HepG2 (cell line): ENCODE results near the gene SOS2. TPM values are rescaled to one million over a fixed set of nuclear protein-coding genes. Genes with fewer than 3 reads are reported as not detected.

ENCODE experiments used
- ATM ChIP-seq: fragments of 450-650 bp; IDR thresholded peaks from 2 replicates; pipeline ENCODE4 v1.7.1; 2017; ENCODE audit warnings: mild to moderate bottlenecking, borderline replicate concordance
- FOXK1 ChIP-seq: sonication (generic); formaldehyde crosslinking; IDR thresholded peaks from 2 replicates; pipeline ENCODE4 v1.4.0; 2020; ENCODE audit warnings: low read depth, missing genetic modification reagents, borderline replicate concordance
- GMEB1 ChIP-seq: sonication (generic); formaldehyde crosslinking; IDR thresholded peaks from 2 replicates; pipeline ENCODE4 v1.5.1; 2020; ENCODE audit warnings: missing genetic modification reagents, mild to moderate bottlenecking, borderline replicate concordance
- HNRNPUL1 ChIP-seq: fragments of 200-400 bp; formaldehyde crosslinking; IDR thresholded peaks from 2 replicates; pipeline ENCODE4 v1.6.1; 2017; ENCODE audit warnings: low read depth, mild to moderate bottlenecking, low read length, moderate library complexity
- PRDM4 ChIP-seq: sonication (generic); formaldehyde crosslinking; IDR thresholded peaks from 2 replicates; pipeline ENCODE4 v1.9.0; 2021; ENCODE audit warnings: missing genetic modification reagents, borderline replicate concordance
- RFXAP ChIP-seq: sonication (generic); formaldehyde crosslinking; IDR thresholded peaks from 2 replicates; pipeline ENCODE4 v1.4.0; 2020; ENCODE audit warnings: missing genetic modification reagents, borderline replicate concordance
- SOX5 ChIP-seq: IDR thresholded peaks from 2 replicates; pipeline ENCODE4 v1.6.1; 2016; ENCODE audit warnings: borderline replicate concordance
- SRF ChIP-seq: IDR thresholded peaks from 2 replicates; pipeline ENCODE4 v1.6.1; 2011; ENCODE audit warnings: mild to moderate bottlenecking, low read depth, low read length, moderate library complexity
- ZBTB38 ChIP-seq: sonication (generic); formaldehyde crosslinking; IDR thresholded peaks from 2 replicates; pipeline ENCODE4 v1.5.1; 2020; ENCODE audit warnings: mild to moderate bottlenecking, missing genetic modification reagents
- ZBTB43 ChIP-seq: sonication (generic); formaldehyde crosslinking; conservative IDR thresholded peaks from 2 replicates; pipeline ENCODE4 v1.4.0; 2020; ENCODE audit warnings: missing genetic modification reagents
- ZMYM4 ChIP-seq: sonication (generic); formaldehyde crosslinking; IDR thresholded peaks from 2 replicates; pipeline ENCODE4 v1.8.1; 2023; ENCODE audit warnings: mild to moderate bottlenecking, missing genetic modification reagents
- ZNF275 ChIP-seq: sonication (generic); formaldehyde crosslinking; IDR thresholded peaks from 2 replicates; pipeline ENCODE4 v1.8.0; 2022; ENCODE audit warnings: missing genetic modification reagents, mild to moderate bottlenecking, inconsistent platforms, borderline replicate concordance
- ZNF367 ChIP-seq: sonication (generic); formaldehyde crosslinking; IDR thresholded peaks from 2 replicates; pipeline ENCODE4 v1.4.0; 2020; ENCODE audit warnings: missing genetic modification reagents, borderline replicate concordance
- polyA plus RNA-seq, 8 experiments: library from polyadenylated mRNA; depleted of rRNA in 3 of 8; stranded (reverse) in 7 of 8; unstranded in 1 of 8; fragments of >200 nt; fragmentation: Illumina TruSeq in 4 of 8; extraction: Trizol in 4 of 8; gene quantifications; 2 replicates each; pipeline versions ENCODE4 v1.2.1 to v1.2.3, GENCODE V29; 2011 to 2016; ENCODE audit warnings: low read depth in 4 of 8, missing spikeins in 1 of 8, mixed read lengths in 1 of 8; ENCODE audit not compliant: insufficient read depth in 1 of 8
- total RNA-seq, 5 experiments: library from RNA; depleted of rRNA; stranded (reverse); fragments of >200 nt; fragmentation: Illumina TruSeq; extraction: Trizol; gene quantifications; 2 replicates each; pipeline ENCODE4 v1.2.3, GENCODE V29; 2016; ENCODE audit warnings: low read depth in 1 of 5
- TF ChIP-seq, protein P1 (sequence below), 2 experiments: IDR thresholded peaks; 2 replicates each; pipeline ENCODE4 v1.6.1; 2011 to 2012; ENCODE audit warnings: low read length in 2 of 2, borderline replicate concordance in 1 of 2, low read depth in 1 of 2, mild to moderate bottlenecking in 1 of 2, moderate library complexity in 1 of 2

SOS2 gene
- total and polyA plus RNA-seq, 2 of the 13 experiments (the other 11 are each of a cell fraction or from before 2014, with no cell fraction given) = 9.3 to 12.1 TPM

DNA sequence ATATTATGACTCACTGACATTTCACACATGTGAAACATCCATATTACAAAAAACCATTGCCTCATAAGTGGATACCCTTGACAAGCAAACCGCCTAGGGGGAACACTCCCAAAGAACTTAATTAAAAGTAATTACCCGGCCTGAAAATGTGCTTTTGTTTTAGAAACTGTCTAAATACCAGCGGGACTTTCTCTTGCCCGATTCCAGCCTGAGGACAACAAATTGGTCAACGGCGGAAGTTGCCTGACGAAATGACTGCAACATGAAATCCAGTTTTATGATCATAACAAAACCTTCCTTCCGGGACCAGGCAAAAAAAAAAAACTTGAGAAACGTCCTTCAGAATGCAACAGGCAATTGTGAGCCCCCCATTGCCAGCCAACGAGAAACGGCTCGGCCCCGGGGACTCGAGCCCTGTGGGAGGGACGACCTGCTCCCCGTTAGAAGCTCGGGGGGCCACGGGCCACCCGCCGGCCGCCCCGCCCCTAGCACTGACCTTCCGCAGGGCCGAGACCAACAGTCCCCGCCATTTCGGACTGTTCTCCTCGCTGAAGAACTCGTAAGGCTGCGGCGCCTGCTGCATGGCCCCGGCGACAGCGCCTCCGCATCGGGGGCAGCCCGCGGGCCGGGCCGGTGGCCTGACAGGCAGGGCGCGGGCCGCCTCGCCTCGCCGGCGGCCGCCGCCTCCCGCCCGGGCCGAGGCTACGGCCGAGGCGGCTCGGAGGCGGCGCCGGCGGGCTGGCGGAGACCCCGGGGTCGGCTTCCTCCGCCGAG is 490 bp downstream of the SOS2 start (continued):
- TF ChIP-seq RFXAP = no peak
- TF ChIP-seq ZNF367 (CRISPR knock-in tag) = no peak
- no peak for TF ChIP-seq FOXK1 (CRISPR knock-in tag)
- no peak for TF ChIP-seq HNRNPUL1
- TF ChIP-seq GMEB1 (CRISPR knock-in tag) = 0 out of 2 replicates have a peak, but pooled peaks have one; percentile 20
- TF ChIP-seq ZBTB43 (CRISPR knock-in tag) = no peak
- TF ChIP-seq ZMYM4 (CRISPR knock-in tag) = no peak; the same call in 1 of the 2 replicates
- TF ChIP-seq ZNF275 (CRISPR knock-in tag) = no peak
- no peak for TF ChIP-seq SRF
- TF ChIP-seq ZBTB38 (CRISPR knock-in tag) = no peak
- TF ChIP-seq SOX5 (CRISPR knock-in tag) = no peak
- TF ChIP-seq, protein P1, sequence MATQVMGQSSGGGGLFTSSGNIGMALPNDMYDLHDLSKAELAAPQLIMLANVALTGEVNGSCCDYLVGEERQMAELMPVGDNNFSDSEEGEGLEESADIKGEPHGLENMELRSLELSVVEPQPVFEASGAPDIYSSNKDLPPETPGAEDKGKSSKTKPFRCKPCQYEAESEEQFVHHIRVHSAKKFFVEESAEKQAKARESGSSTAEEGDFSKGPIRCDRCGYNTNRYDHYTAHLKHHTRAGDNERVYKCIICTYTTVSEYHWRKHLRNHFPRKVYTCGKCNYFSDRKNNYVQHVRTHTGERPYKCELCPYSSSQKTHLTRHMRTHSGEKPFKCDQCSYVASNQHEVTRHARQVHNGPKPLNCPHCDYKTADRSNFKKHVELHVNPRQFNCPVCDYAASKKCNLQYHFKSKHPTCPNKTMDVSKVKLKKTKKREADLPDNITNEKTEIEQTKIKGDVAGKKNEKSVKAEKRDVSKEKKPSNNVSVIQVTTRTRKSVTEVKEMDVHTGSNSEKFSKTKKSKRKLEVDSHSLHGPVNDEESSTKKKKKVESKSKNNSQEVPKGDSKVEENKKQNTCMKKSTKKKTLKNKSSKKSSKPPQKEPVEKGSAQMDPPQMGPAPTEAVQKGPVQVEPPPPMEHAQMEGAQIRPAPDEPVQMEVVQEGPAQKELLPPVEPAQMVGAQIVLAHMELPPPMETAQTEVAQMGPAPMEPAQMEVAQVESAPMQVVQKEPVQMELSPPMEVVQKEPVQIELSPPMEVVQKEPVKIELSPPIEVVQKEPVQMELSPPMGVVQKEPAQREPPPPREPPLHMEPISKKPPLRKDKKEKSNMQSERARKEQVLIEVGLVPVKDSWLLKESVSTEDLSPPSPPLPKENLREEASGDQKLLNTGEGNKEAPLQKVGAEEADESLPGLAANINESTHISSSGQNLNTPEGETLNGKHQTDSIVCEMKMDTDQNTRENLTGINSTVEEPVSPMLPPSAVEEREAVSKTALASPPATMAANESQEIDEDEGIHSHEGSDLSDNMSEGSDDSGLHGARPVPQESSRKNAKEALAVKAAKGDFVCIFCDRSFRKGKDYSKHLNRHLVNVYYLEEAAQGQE (IDR thresholded peaks at IDR 0.05; ENCODE audit: borderline replicate concordance in 1 of 2, low read depth in 1 of 2, low read length in 2 of 2) = no peak
- no peak for TF ChIP-seq PRDM4 (CRISPR knock-in tag)
- TF ChIP-seq ATM = no peak
